ENCODE measurements around the gene BNIP5.
"Not testable (repeated sequence)": the region's sequence is repeated elsewhere in the genome, so short reads cannot be mapped to it uniquely, and the experiment has no call there.

DNA sequence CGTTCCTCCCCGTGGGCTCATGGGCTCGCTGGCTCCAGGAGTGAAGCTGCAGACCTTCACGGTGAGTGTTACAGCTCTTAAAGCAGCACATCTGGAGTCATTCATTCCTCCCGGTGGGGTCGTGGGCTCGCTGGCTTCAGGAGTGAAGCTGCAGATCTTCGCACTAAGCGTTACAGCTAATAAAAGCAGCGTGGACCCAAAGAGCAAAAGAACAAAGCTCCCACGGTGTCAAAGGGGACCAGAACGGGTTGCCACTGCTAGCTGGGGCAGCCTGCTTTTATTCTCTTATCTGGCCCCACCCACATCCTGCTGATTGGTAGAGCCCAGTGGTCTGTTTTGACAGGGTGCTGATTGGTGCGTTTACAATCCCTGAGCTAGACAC, 26.7 kb upstream of the BNIP5 start:
- TF ChIP-seq, protein P1, sequence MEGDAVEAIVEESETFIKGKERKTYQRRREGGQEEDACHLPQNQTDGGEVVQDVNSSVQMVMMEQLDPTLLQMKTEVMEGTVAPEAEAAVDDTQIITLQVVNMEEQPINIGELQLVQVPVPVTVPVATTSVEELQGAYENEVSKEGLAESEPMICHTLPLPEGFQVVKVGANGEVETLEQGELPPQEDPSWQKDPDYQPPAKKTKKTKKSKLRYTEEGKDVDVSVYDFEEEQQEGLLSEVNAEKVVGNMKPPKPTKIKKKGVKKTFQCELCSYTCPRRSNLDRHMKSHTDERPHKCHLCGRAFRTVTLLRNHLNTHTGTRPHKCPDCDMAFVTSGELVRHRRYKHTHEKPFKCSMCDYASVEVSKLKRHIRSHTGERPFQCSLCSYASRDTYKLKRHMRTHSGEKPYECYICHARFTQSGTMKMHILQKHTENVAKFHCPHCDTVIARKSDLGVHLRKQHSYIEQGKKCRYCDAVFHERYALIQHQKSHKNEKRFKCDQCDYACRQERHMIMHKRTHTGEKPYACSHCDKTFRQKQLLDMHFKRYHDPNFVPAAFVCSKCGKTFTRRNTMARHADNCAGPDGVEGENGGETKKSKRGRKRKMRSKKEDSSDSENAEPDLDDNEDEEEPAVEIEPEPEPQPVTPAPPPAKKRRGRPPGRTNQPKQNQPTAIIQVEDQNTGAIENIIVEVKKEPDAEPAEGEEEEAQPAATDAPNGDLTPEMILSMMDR (IDR thresholded peaks at IDR 0.05) = not testable (repeated sequence)
- not testable (repeated sequence) for TF ChIP-seq POLR2A (IDR thresholded peaks at IDR 0.05)
